Testis (tissue), 2 donors: ENCODE results near the gene C5AR2.

Source experiments
- POLR2A ChIP-seq: fragments of 450-650 bp; IDR thresholded peaks from one replicate; pipeline ENCODE4 v1.6.1; 2017; ENCODE audit warnings: antibody characterized with exemption, mild to moderate bottlenecking, moderate library complexity
- TF ChIP-seq, protein P1 (sequence below), 3 experiments: fragments of 450-650 bp in 2 of 3; fragments of 200-600 bp in 1 of 3; sonication (generic) in 1 of 3; IDR thresholded peaks; one replicate each; pipeline ENCODE4 v1.5.1; 2016 to 2019; ENCODE audit warnings: antibody characterized with exemption in 3 of 3, mild to moderate bottlenecking in 2 of 3, moderate library complexity in 1 of 3

DNA sequence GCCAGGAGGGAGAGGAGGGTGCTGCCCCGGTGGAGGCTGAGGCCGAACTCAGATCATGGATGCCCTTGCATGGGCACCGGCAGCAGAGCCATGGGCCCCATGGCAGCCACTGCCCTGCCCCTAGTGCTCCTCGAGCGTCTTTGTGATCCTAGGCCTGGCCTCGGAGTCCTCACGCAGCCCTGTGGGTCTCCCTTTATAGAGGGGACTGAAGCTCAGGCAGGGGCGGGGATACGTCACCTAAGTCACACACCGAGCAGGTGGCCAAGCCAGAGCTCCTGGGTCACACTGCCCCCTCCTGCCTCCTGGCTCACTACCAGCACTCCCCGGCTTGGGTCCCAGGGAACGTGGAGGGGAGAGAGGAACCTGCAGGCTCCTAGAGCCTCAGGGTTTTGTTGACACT is 45.8 kb downstream of the C5AR2 start:
- TF ChIP-seq, protein P1, sequence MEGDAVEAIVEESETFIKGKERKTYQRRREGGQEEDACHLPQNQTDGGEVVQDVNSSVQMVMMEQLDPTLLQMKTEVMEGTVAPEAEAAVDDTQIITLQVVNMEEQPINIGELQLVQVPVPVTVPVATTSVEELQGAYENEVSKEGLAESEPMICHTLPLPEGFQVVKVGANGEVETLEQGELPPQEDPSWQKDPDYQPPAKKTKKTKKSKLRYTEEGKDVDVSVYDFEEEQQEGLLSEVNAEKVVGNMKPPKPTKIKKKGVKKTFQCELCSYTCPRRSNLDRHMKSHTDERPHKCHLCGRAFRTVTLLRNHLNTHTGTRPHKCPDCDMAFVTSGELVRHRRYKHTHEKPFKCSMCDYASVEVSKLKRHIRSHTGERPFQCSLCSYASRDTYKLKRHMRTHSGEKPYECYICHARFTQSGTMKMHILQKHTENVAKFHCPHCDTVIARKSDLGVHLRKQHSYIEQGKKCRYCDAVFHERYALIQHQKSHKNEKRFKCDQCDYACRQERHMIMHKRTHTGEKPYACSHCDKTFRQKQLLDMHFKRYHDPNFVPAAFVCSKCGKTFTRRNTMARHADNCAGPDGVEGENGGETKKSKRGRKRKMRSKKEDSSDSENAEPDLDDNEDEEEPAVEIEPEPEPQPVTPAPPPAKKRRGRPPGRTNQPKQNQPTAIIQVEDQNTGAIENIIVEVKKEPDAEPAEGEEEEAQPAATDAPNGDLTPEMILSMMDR (IDR thresholded peaks at IDR 0.05), result no peak
- TF ChIP-seq POLR2A, result no peak
